IMR-90 (cell line): Measurements from ENCODE around the gene TTC8. TPM values are rescaled to one million over a fixed set of nuclear protein-coding genes. Genes with fewer than 3 reads are reported as not detected.

Experiments used
- ATAC-seq: fragments of 200-7000 bp; cut with Tn5 transposase; 2 replicates; pipeline ENCODE4 v1.9.1; 2020; ENCODE audit warnings: low read depth, mild to moderate bottlenecking, moderate library complexity
- BruUV-seq: library from RNA; stranded (reverse); fragments of 400-500 nt; replicated peaks from 2 replicates; lab custom pipeline; 2021; lab: Mats Ljungman, UMichigan
- CTCF ChIA-PET: fragments of 300-600 bp; formaldehyde crosslinking; extraction: SDS; loops from one replicate; lab custom pipeline; 2021; ENCODE audit warnings: antibody characterized with exemption; lab: Yijun Ruan, JAX
- POLR2A ChIA-PET: fragments of 300-600 bp; sonication (Branson Sonifier 250); formaldehyde crosslinking; loops from one replicate; lab custom pipeline; 2022; ENCODE audit warnings: antibody characterized with exemption; ENCODE audit not compliant: unreplicated experiment; lab: Charles Lee
- DNase-seq: peaks from one replicate; pipeline ENCODE4 v3.0.0; 2013
- H2AFZ ChIP-seq: replicated peaks from 2 replicates; pipeline ENCODE3; 2013; ENCODE audit warnings: low read length, mild to moderate bottlenecking; ENCODE audit not compliant: poor library complexity
- H2AK5ac ChIP-seq: 2 replicates; pipeline ENCODE4 v1.6.1; 2013; ENCODE audit warnings: low read depth, low read length, inconsistent platforms
- H2AK9ac ChIP-seq: replicated peaks from 2 replicates; pipeline ENCODE3; 2013; ENCODE audit warnings: mild to moderate bottlenecking, low read depth, low read length, moderate library complexity; ENCODE audit not compliant: poor library complexity
- H2BK120ac ChIP-seq: 2 replicates; pipeline ENCODE4 v1.6.1; 2013; ENCODE audit warnings: low read depth, low read length, inconsistent platforms
- H2BK15ac ChIP-seq: 3 replicates; pipeline ENCODE4 v1.6.1; 2013; ENCODE audit warnings: low read depth, low read length, inconsistent platforms
- H2BK20ac ChIP-seq: 2 replicates; pipeline ENCODE4 v1.6.1; 2013; ENCODE audit warnings: low read depth, mild to moderate bottlenecking, inconsistent platforms, low read length, moderate library complexity
- H2BK5ac ChIP-seq: 2 replicates; pipeline ENCODE4 v1.6.1; 2013; ENCODE audit warnings: mild to moderate bottlenecking, low read depth, low read length, inconsistent platforms; ENCODE audit not compliant: poor library complexity, severe bottlenecking
- H3K14ac ChIP-seq: replicated peaks from 2 replicates; pipeline ENCODE4 v1.6.1; 2013; ENCODE audit warnings: low read depth, low read length, inconsistent platforms
- H3K18ac ChIP-seq: 2 replicates; pipeline ENCODE4 v1.6.1; 2013; ENCODE audit warnings: low read depth, low read length, control low read depth
- H3K23ac ChIP-seq: 2 replicates; pipeline ENCODE4 v1.6.1; 2013; ENCODE audit warnings: low read depth, low read length, inconsistent platforms
- H3K27ac ChIP-seq: 2 replicates; pipeline ENCODE4 v1.5.1; 2013; ENCODE audit warnings: mild to moderate bottlenecking, control low read depth, low read length; ENCODE audit not compliant: insufficient read depth
- H3K27me3 ChIP-seq: 2 replicates; pipeline ENCODE4 v1.6.1; 2013; ENCODE audit warnings: low read length; ENCODE audit not compliant: control insufficient read depth, insufficient read depth
- H3K36me3 ChIP-seq: 2 replicates; pipeline ENCODE4 v1.6.1; 2013; ENCODE audit warnings: low read length, mixed read lengths; ENCODE audit not compliant: control insufficient read depth, insufficient read depth
- H3K4ac ChIP-seq: 2 replicates; pipeline ENCODE4 v1.6.1; 2013; ENCODE audit warnings: low read depth, low read length, inconsistent platforms
- H3K4me1 ChIP-seq: 2 replicates; pipeline ENCODE4 v1.6.1; 2013; ENCODE audit warnings: low read length, mixed read lengths; ENCODE audit not compliant: control insufficient read depth, insufficient read depth
- H3K4me2 ChIP-seq: 2 replicates; pipeline ENCODE4 v1.6.1; 2013; ENCODE audit warnings: low read depth, mild to moderate bottlenecking, control low read depth, low read length, moderate library complexity
- H3K4me3 ChIP-seq: 2 replicates; pipeline ENCODE4 v1.5.1; 2013; ENCODE audit warnings: low read depth, mild to moderate bottlenecking, control low read depth, low read length, moderate library complexity; ENCODE audit not compliant: insufficient read depth
- H3K56ac ChIP-seq: 2 replicates; pipeline ENCODE4 v1.6.1; 2013; ENCODE audit warnings: low read length, inconsistent platforms; ENCODE audit not compliant: insufficient read depth; ENCODE audit errors: extremely low read depth
- H3K79me1 ChIP-seq, 2 experiments: 2 replicates each; pipeline ENCODE4 v1.6.1; 2013; ENCODE audit warnings: low read length in 2 of 2, inconsistent platforms in 1 of 2, low read depth in 1 of 2
- H3K9ac ChIP-seq: 2 replicates; pipeline ENCODE4 v1.6.1; 2013; ENCODE audit warnings: low read depth, low read length, control low read depth
- H3K9me1 ChIP-seq: 2 replicates; pipeline ENCODE4 v1.6.1; 2013; ENCODE audit warnings: low read length, inconsistent platforms; ENCODE audit not compliant: insufficient read depth
- H3K9me3 ChIP-seq: 2 replicates; pipeline ENCODE4 v1.6.1; 2013; ENCODE audit warnings: low read length; ENCODE audit not compliant: control insufficient read depth, insufficient read depth
- H4K20me1 ChIP-seq: 2 replicates; pipeline ENCODE4 v1.6.1; 2013; ENCODE audit warnings: low read length, inconsistent platforms; ENCODE audit not compliant: insufficient read depth
- H4K5ac ChIP-seq: 2 replicates; pipeline ENCODE4 v1.6.1; 2013; ENCODE audit warnings: mild to moderate bottlenecking, low read depth, low read length, control low read depth
- H4K8ac ChIP-seq, 2 experiments: 2 replicates each; pipeline ENCODE4 v1.6.1; 2013; ENCODE audit warnings: low read depth in 2 of 2, low read length in 2 of 2, control low read depth in 1 of 2, inconsistent platforms in 1 of 2
- H4K91ac ChIP-seq: 2 replicates; pipeline ENCODE4 v1.6.1; 2013; ENCODE audit warnings: low read depth, low read length, inconsistent platforms; ENCODE audit not compliant: insufficient read depth
- FOS ChIP-seq: fragments of 150-350 bp; IDR thresholded peaks from 2 replicates; pipeline ENCODE4 v1.6.1; 2016; ENCODE audit warnings: low read depth, low read length
- WGBS, 2 experiments: methylation state at CpG; one replicate each; pipeline versions ENCODE4 v1.1.5 to v1.1.7; 2013; ENCODE audit warnings: missing lambda C conversion rate in 2 of 2; ENCODE audit not compliant: insufficient read length in 1 of 2; ENCODE audit errors: extremely low coverage in 2 of 2; 5-methylcytosine and 5-hydroxymethylcytosine counted together
- dilution Hi-C: fragments of 300-500 bp; cut with HindIII; formaldehyde crosslinking; loops from one replicate; pipeline ENCODE4 v1.14.3; 2018; ENCODE audit warnings: low sequenced_read_pairs; ENCODE audit not compliant: unreplicated experiment
- in situ Hi-C: fragments of 300-500 bp; cut with MboI; formaldehyde crosslinking; loops from 3 replicates; pipeline ENCODE4 v1.14.3; 2019; ENCODE audit warnings: low sequenced_read_pairs, inconsistent platforms, mixed read lengths
- intact Hi-C: fragments of 100-400 bp; cut with micrococcal nuclease; formaldehyde crosslinking; loops from 2 replicates; pipeline ENCODE4 v1.10.0; 2022
- polyA plus RNA-seq, 3 experiments: library from polyadenylated mRNA; depleted of rRNA; stranded (reverse); fragments of >200 nt; gene quantifications; 2 replicates each; pipeline ENCODE4 v1.2.3, GENCODE V29; 2012; ENCODE audit warnings: low replicate concordance in 1 of 3
- total RNA-seq: library from RNA; depleted of rRNA; stranded (reverse); fragments of >200 nt; gene quantifications from 2 replicates; pipeline ENCODE4 v1.2.3, GENCODE V29; 2012

The TTC8 gene
- total and polyA plus RNA-seq, 2 of the 4 experiments (the other 2 are of a cell fraction): 48.9 to 84.2 TPM

DNA sequence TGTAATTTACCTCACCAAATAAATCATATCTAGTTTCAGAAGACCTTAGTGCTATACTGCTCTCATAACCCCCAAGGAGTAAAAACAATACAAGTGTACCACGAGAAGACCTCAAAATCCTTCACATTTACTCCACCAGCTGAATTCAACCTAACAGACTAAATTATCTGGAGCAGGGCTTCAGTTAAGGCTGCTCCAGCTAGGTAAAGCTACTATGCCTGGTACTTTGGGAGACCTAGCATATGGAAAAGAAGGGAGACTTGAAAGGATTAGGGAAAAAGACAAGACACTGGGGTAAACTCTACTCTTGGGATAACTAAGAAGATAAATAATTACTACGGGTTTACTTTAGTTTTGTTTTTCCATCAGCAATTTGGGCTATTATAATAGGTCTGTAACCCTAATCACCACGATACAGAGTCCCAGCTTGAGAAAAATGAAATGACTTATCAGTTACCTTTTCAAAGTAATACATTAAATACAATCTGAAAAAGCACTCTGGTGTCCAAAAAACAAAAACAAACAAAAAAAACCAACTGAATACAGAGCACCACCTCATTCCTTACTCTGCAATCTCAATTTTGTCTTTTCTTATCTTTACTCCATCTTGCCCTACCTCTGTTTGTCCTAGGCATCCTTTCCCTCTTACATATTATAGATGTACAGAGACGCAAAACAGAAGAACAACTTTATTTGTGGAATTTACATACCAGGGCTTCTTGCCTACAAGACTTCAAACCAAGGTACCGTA, 33.8 kb upstream of the TTC8 start:
- CTCF ChIA-PET: interaction anchor here (0.5 to 0.8 kb wide), 2 partner anchors 124 to 232 kb away, joined by 3 to 5 read pairs; no protein-coding TSS in a partner anchor
- no peak overlapping the region for H3K27ac ChIP-seq
- no peak for DNase-seq

More for the DNA sequence above, 33.8 kb upstream of the TTC8 start:
- Histone ChIP-seq H4K8ac (no peak overlapping the region), H4K91ac (no peak overlapping the region), H2BK15ac (no peak overlapping the region), H3K9me3 (no peaks in the 10 kb centered on the region), H3K9ac (peak overlapping the region; percentile 25; the same call in 1 of the 2 replicates), H3K79me1 (peaks cover 0 to 27% of the 10 kb centered on the region in 2 experiments; a peak in 2 of 4 replicates), H2AK9ac (no peak overlapping the region), H4K20me1 (no peaks in the 10 kb centered on the region), H3K23ac (peak overlapping the region; percentile 13; the same call in 1 of the 2 replicates), H2BK20ac (no peak overlapping the region), H3K4me2 (peak overlapping the region; percentile 76; the same call in 1 of the 2 replicates), H3K4me1 (peaks cover 1% of the 10 kb centered on the region; the same call in 1 of the 2 replicates), H2AK5ac (no peak overlapping the region), H3K4me3 (peak overlapping the region; percentile 91; the same call in 1 of the 2 replicates), H4K5ac (no peak overlapping the region), H3K36me3 (no peaks in the 10 kb centered on the region), H2AFZ (no peak overlapping the region), H3K4ac (no peak overlapping the region; the same call in 1 of the 2 replicates), H3K56ac (no peak overlapping the region; the same call in 1 of the 2 replicates), H3K18ac (no peak overlapping the region), H2BK120ac (no peak overlapping the region), H3K27me3 (no peaks in the 10 kb centered on the region; the same call in 1 of the 2 replicates), H3K14ac (no peak overlapping the region), H3K9me1 (peaks cover 3% of the 10 kb centered on the region; the same call in 1 of the 2 replicates), H2BK5ac (peak overlapping the region; percentile 70)
- TF ChIP-seq FOS: no peak
- no peak for ATAC-seq
- dilution Hi-C loops (no loop called here), intact Hi-C loops (loop anchor here (1.0 to 2.0 kb wide), 2 partner anchors 26 to 123 kb away; no protein-coding TSS in a partner anchor), in situ Hi-C loops (no loop called here)
- WGBS, 2 experiments: no CpG with 5 or more reads among the region's 5 CpGs
- no TSS peak for BruUV-seq
- POLR2A ChIA-PET: no interaction called here
